ENCODE results near the gene TBC1D17. TPM values are rescaled to one million over a fixed set of nuclear protein-coding genes. Genes with fewer than 3 reads are reported as not detected.

Gene TBC1D17
- total and polyA plus RNA-seq, 2 of the 13 experiments (the other 11 are each of a cell fraction or from before 2014, with no cell fraction given), result 9.7 to 16.9 TPM

- TF ChIP-seq ZSCAN29 (CRISPR knock-in tag; conservative IDR thresholded peaks at IDR 0.05), result peak; percentile 80; the same call in 1 of the 2 replicates
- TF ChIP-seq JARID2 (CRISPR knock-in tag; IDR thresholded peaks at IDR 0.05; ENCODE audit: insufficient replicate concordance), result no peak
- TF ChIP-seq ELF3 (CRISPR knock-in tag; IDR thresholded peaks at IDR 0.05), result 0 out of 2 replicates have a peak, but pooled peaks have one; percentile 11
- 0 out of 2 replicates have a peak, but pooled peaks have one; percentile 15 for TF ChIP-seq POGZ (CRISPR knock-in tag; IDR thresholded peaks at IDR 0.05)
- peak; percentile 86; the same call in 1 of the 2 replicates for TF ChIP-seq ARID4A (CRISPR knock-in tag; IDR thresholded peaks at IDR 0.05; ENCODE audit: borderline replicate concordance)
- TF ChIP-seq KLF16 (CRISPR knock-in tag; IDR thresholded peaks at IDR 0.05), result peak in 1 of 2 experiments; percentile 68; a peak in 1 of 4 replicates
- no peak for TF ChIP-seq ZNF282 (IDR thresholded peaks at IDR 0.05; ENCODE audit: partially characterized antibody)
- TF ChIP-seq AKAP8 (CRISPR knock-in tag; IDR thresholded peaks at IDR 0.05), result 0 out of 2 replicates have a peak, but pooled peaks have one; percentile 61
- no peak; the same call in 1 of the 2 replicates for TF ChIP-seq GFI1 (CRISPR knock-in tag; IDR thresholded peaks at IDR 0.05; ENCODE audit: borderline replicate concordance)
- peak; percentile 76; the same call in 1 of the 2 replicates for TF ChIP-seq ZSCAN22 (CRISPR knock-in tag; IDR thresholded peaks at IDR 0.05)
- no peak for TF ChIP-seq ZNF253 (CRISPR knock-in tag; IDR thresholded peaks at IDR 0.05; ENCODE audit: borderline replicate concordance)
- 0 out of 2 replicates have a peak, but pooled peaks have one; percentile 16 for TF ChIP-seq FOXO1 (CRISPR knock-in tag; IDR thresholded peaks at IDR 0.05)
- TF ChIP-seq NONO (IDR thresholded peaks at IDR 0.05), result no peak
- TF ChIP-seq NONO (CRISPR knock-in tag; conservative IDR thresholded peaks at IDR 0.05), result peak; percentile 39
- TF ChIP-seq ZNF546 (CRISPR knock-in tag; conservative IDR thresholded peaks at IDR 0.05), result peak; percentile 59; the same call in 1 of the 2 replicates
- no peak; the same call in 1 of the 2 replicates for TF ChIP-seq HBP1 (CRISPR knock-in tag; IDR thresholded peaks at IDR 0.05; ENCODE audit: low read depth)
- TF ChIP-seq ARID3A (IDR thresholded peaks at IDR 0.05; ENCODE audit: low read depth, low read length), result no peak
- no peak for TF ChIP-seq GTF2F1 (IDR thresholded peaks at IDR 0.05; ENCODE audit: low read length)
- TF ChIP-seq PPARG (CRISPR knock-in tag; conservative IDR thresholded peaks at IDR 0.05), result no peak
- peak; percentile 80; the same call in 1 of the 2 replicates for TF ChIP-seq NAIF1 (CRISPR knock-in tag; IDR thresholded peaks at IDR 0.05; ENCODE audit: borderline replicate concordance)
- TF ChIP-seq RNF2 (conservative IDR thresholded peaks at IDR 0.05; ENCODE audit: low read depth), result no peak
- TF ChIP-seq MED13 (CRISPR knock-in tag; IDR thresholded peaks at IDR 0.05), result peak; percentile 80
- TF ChIP-seq ZNF766 (CRISPR knock-in tag; IDR thresholded peaks at IDR 0.05; ENCODE audit: borderline replicate concordance), result peak; percentile 97
- peak; percentile 63; the same call in 1 of the 2 replicates for TF ChIP-seq ZNF768 (CRISPR knock-in tag; IDR thresholded peaks at IDR 0.05)
- TF ChIP-seq TGIF2 (CRISPR knock-in tag; IDR thresholded peaks at IDR 0.05), result peak; percentile 28; the same call in 1 of the 2 replicates
These were observed 51.7 kb downstream of the TBC1D17 start, which contains the start of the genes ATF5 and NUP62 (continued) for GRCh38 chr19:49929121-49929610.
